K562 (cell line): ENCODE results near the gene UGT1A3.

ENCODE experiments used
- CTCF ChIP-seq, 3 experiments: IDR thresholded peaks in 2 of 3; conservative IDR thresholded peaks in 1 of 3; 2 replicates each; pipeline ENCODE4 v1.5.1; 2011 to 2012; ENCODE audit warnings: low read length in 3 of 3, mild to moderate bottlenecking in 3 of 3, control low read depth in 2 of 3, improper control_type of control experiment in 1 of 3, inconsistent platforms in 1 of 3, low read depth in 1 of 3, mixed read lengths in 1 of 3, moderate library complexity in 1 of 3; ENCODE audit not compliant: insufficient read depth in 2 of 3
- DNMT1 ChIP-seq: fragments of 450-650 bp; IDR thresholded peaks from 2 replicates; pipeline ENCODE4 v1.6.1; 2016; ENCODE audit warnings: antibody characterized with exemption, mild to moderate bottlenecking
- EZH2 ChIP-seq: IDR thresholded peaks from 2 replicates; pipeline ENCODE4 v1.6.1; 2012; ENCODE audit warnings: low read depth, mild to moderate bottlenecking, inconsistent platforms, low read length, borderline replicate concordance
- FOXA3 ChIP-seq, 2 experiments: fragments of 450-650 bp in 1 of 2; sonication (generic) in 1 of 2; formaldehyde crosslinking; IDR thresholded peaks in 1 of 2; conservative IDR thresholded peaks in 1 of 2; 2 replicates each; pipeline versions ENCODE4 v1.4.0 to v1.8.0; 2020 to 2022; ENCODE audit warnings: mild to moderate bottlenecking in 2 of 2, missing genetic modification reagents in 1 of 2
- HOMEZ ChIP-seq: fragments of 250-450 bp; sonication (Bioruptor Pico); IDR thresholded peaks from 2 replicates; pipeline ENCODE4 v1.4.0; 2020; ENCODE audit warnings: mild to moderate bottlenecking, moderate library complexity
- NRF1 ChIP-seq, 2 experiments: fragments of 450-650 bp; IDR thresholded peaks in 1 of 2; conservative IDR thresholded peaks in 1 of 2; 2 replicates each; pipeline ENCODE4 v1.6.1; 2014; ENCODE audit warnings: mild to moderate bottlenecking in 2 of 2
- POLR2AphosphoS5 ChIP-seq: IDR thresholded peaks from 2 replicates; pipeline ENCODE4 v1.6.1; 2011; ENCODE audit warnings: mild to moderate bottlenecking, low read depth, low read length, moderate library complexity; ENCODE audit not compliant: control insufficient read depth, insufficient read depth
- RBBP5 ChIP-seq: fragments of 200-600 bp; sonication (generic); IDR thresholded peaks from 2 replicates; pipeline ENCODE4 v1.6.1; 2012; ENCODE audit warnings: borderline replicate concordance, mild to moderate bottlenecking, low read length, control low read depth, inconsistent platforms; ENCODE audit not compliant: insufficient read depth, poor library complexity, severe bottlenecking
- SP2 ChIP-seq: IDR thresholded peaks from 2 replicates; pipeline ENCODE4 v1.6.1; 2011; ENCODE audit warnings: mild to moderate bottlenecking, low read depth, low read length, moderate library complexity; ENCODE audit not compliant: poor library complexity, severe bottlenecking; ENCODE audit errors: extremely low read depth
- SREBF2 ChIP-seq: sonication (generic); formaldehyde crosslinking; IDR thresholded peaks from 2 replicates; pipeline ENCODE4 v1.4.0; 2020; ENCODE audit warnings: mild to moderate bottlenecking, missing genetic modification reagents
- SRF ChIP-seq, 2 experiments: fragments of 250-450, 450-650 bp in 1 of 2; sonication (Bioruptor Pico) in 1 of 2; sonication (generic) in 1 of 2; formaldehyde crosslinking; IDR thresholded peaks; 2 replicates each; pipeline versions ENCODE4 v1.5.0 to v1.5.1; 2020 to 2022; ENCODE audit warnings: mild to moderate bottlenecking in 1 of 2, missing genetic modification reagents in 1 of 2
- ZBTB33 ChIP-seq: sonication (generic); formaldehyde crosslinking; IDR thresholded peaks from 2 replicates; pipeline ENCODE4 v1.8.1; 2023; ENCODE audit warnings: mild to moderate bottlenecking, missing genetic modification reagents
- ZBTB49 ChIP-seq: sonication (generic); formaldehyde crosslinking; IDR thresholded peaks from 2 replicates; pipeline ENCODE4 v1.8.0; 2022; ENCODE audit warnings: missing genetic modification reagents, mild to moderate bottlenecking, borderline replicate concordance
- ZNF699 ChIP-seq: fragments of 250-450 bp; sonication (Bioruptor Pico); IDR thresholded peaks from 2 replicates; pipeline ENCODE4 v1.8.0; 2021; ENCODE audit warnings: mild to moderate bottlenecking, moderate library complexity; ENCODE audit not compliant: insufficient replicate concordance

- TF ChIP-seq SRF (CRISPR knock-in tag; IDR thresholded peaks at IDR 0.05) = no peak
- no peak for TF ChIP-seq CTCF (IDR thresholded peaks at IDR 0.05 in 2 of 3, conservative IDR thresholded peaks at IDR 0.05 in 1 of 3; ENCODE audit: insufficient read depth in 2 of 3, low read depth in 1 of 3, low read length in 3 of 3)
- TF ChIP-seq DNMT1 = no peak
- no peak for TF ChIP-seq SP2
- no peak for TF ChIP-seq HOMEZ (CRISPR knock-in tag)
- no peak for TF ChIP-seq FOXA3 (CRISPR knock-in tag; conservative IDR thresholded peaks at IDR 0.05 in 1 of 2, IDR thresholded peaks at IDR 0.05 in 1 of 2)
- no peak for TF ChIP-seq SREBF2 (CRISPR knock-in tag)
- no peak for TF ChIP-seq RBBP5
- no peak for TF ChIP-seq POLR2AphosphoS5
- TF ChIP-seq EZH2 = no peak
- no peak for TF ChIP-seq ZBTB49 (CRISPR knock-in tag)
- no peak for TF ChIP-seq NRF1 (conservative IDR thresholded peaks at IDR 0.05 in 1 of 2, IDR thresholded peaks at IDR 0.05 in 1 of 2)
- no peak for TF ChIP-seq ZBTB33 (CRISPR knock-in tag)
- no peak for TF ChIP-seq ZNF699
Observed at GRCh38 chr2:233821709-233822100, 92.9 kb downstream of the UGT1A3 start.
